Measurements from ENCODE around the gene MYO3B.

DNA sequence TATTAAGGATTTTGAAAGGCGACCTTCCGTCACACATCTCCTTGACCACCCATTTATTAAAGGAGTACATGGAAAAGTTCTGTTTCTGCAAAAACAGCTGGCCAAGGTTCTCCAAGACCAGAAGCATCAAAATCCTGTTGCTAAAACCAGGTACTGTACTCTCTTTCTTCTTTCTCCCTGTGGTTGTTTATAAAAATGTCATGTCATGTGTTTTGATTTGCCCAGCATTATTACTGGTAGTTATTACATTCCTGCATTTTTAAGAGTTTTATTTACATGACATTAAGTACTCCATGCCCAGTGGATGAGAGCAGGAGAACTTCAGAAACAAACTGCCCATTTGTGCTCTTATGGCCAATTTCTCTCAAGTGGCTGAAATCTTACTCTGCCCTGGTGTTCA, 191.3 kb downstream of the MYO3B start:
- TF ChIP-seq, protein P1, sequence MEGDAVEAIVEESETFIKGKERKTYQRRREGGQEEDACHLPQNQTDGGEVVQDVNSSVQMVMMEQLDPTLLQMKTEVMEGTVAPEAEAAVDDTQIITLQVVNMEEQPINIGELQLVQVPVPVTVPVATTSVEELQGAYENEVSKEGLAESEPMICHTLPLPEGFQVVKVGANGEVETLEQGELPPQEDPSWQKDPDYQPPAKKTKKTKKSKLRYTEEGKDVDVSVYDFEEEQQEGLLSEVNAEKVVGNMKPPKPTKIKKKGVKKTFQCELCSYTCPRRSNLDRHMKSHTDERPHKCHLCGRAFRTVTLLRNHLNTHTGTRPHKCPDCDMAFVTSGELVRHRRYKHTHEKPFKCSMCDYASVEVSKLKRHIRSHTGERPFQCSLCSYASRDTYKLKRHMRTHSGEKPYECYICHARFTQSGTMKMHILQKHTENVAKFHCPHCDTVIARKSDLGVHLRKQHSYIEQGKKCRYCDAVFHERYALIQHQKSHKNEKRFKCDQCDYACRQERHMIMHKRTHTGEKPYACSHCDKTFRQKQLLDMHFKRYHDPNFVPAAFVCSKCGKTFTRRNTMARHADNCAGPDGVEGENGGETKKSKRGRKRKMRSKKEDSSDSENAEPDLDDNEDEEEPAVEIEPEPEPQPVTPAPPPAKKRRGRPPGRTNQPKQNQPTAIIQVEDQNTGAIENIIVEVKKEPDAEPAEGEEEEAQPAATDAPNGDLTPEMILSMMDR (IDR thresholded peaks at IDR 0.05; ENCODE audit: low read depth, low read length) = no peak
- TF ChIP-seq POLR2A (IDR thresholded peaks at IDR 0.05; ENCODE audit: extremely low read depth, insufficient read length) = no peak

All from NB4 (cell line).